Hematopoietic multipotent progenitor cell (in vitro differentiated cells): ENCODE measurements around the gene PREB. TPM values are rescaled to one million over a fixed set of nuclear protein-coding genes. Genes with fewer than 3 reads are reported as not detected.

ENCODE experiments used
- DNase-seq, 3 donors: peaks; one replicate each; pipeline ENCODE4 v3.0.0-alpha.2; 2011 to 2015; ENCODE audit warnings: low read depth in 2 of 3, low spot score in 2 of 3
- total RNA-seq: library from RNA; depleted of rRNA; stranded (reverse); fragments of >200 nt; gene quantifications from one replicate; pipeline ENCODE4 v1.2.3, GENCODE V29; 2012

PREB gene
- total RNA-seq, 1 donor: 55.2 TPM

DNA sequence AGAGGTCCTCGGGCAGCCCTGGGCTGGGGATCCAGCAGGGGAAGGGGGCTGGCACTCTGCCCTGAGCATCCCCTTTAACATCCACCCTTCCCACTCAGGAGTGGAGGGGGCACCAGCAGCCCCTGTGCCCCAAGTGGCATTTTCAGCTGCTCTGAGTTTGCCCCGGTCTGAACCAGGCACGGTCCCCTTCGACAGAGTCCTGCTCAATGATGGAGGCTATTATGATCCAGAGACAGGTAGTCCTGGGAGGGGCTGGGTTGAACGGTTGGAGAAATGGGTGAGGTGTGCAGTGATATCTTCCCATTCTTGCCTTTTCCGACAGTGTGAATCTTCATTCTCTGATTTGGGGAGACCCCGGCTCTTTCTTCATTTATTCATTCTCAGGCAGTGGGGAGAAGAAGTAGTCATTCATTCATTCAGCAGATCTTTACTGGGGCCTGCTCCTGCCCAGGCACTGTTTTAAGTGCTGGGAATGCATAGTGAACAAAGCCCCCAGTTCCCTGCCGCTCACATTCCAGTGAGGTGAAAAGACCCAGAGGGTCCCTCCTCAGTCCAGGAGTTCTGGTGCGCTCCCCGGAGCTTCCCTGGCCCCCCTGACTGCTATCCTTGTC lies 49.3 kb downstream of the PREB start:
- no peak for DNase-seq

GRCh38 chr2:27084297-27085061 lies 50.0 kb downstream of the PREB start:
- DNase-seq: no peak

- no peak for DNase-seq
Observed at GRCh38 chr2:27083410-27084296, 50.8 kb downstream of the PREB start.

- DNase-seq: no peak
Observed at GRCh38 chr2:27082773-27083409, 51.5 kb downstream of the PREB start.

- no peak for DNase-seq
Observed at GRCh38 chr2:27081984-27082772, 52.3 kb downstream of the PREB start.

Other genes starting within 250 kb of the PREB start
- 3.0 TPM for gene MAPRE3, start 164.0 kb downstream of the PREB start, total RNA-seq
- 44.4 TPM for gene TMEM214, start 101.7 kb downstream of the PREB start, total RNA-seq
- gene AGBL5, start 83.0 kb downstream of the PREB start, total RNA-seq: 38.0 TPM
- 397 TPM for gene OST4, start 63.0 kb downstream of the PREB start, total RNA-seq
- 31.2 TPM for gene EMILIN1, start 56.0 kb downstream of the PREB start, total RNA-seq
- 4.0 TPM for gene KHK, start 47.9 kb downstream of the PREB start, total RNA-seq
- 9.2 TPM for gene CGREF1, start 15.5 kb downstream of the PREB start, total RNA-seq
- gene ABHD1, start 10.8 kb downstream of the PREB start, total RNA-seq: 1.9 TPM
- under 0.01 TPM for gene PRR30, start 4.8 kb upstream of the PREB start, total RNA-seq
- gene TCF23, start 14.4 kb upstream of the PREB start, total RNA-seq: not detected
- 131 TPM for gene ATRAID, start 77.4 kb upstream of the PREB start, total RNA-seq
- 60.1 TPM for gene SLC5A6, start 77.6 kb upstream of the PREB start, total RNA-seq
- gene CAD, start 82.7 kb upstream of the PREB start, total RNA-seq: 63.0 TPM
- under 0.01 TPM for gene SLC30A3, start 128.4 kb upstream of the PREB start, total RNA-seq
- not detected for gene DNAJC5G, start 140.8 kb upstream of the PREB start, total RNA-seq
- under 0.01 TPM for gene TRIM54, start 147.8 kb upstream of the PREB start, total RNA-seq
- 2.2 TPM for gene UCN, start 173.8 kb upstream of the PREB start, total RNA-seq
- gene MPV17, start 188.5 kb upstream of the PREB start, total RNA-seq: 85.4 TPM
- gene GTF3C2, start 222.1 kb upstream of the PREB start, total RNA-seq: 43.4 TPM
- 27.2 TPM for gene EIF2B4, start 235.7 kb upstream of the PREB start, total RNA-seq
- gene SNX17, start 236.0 kb upstream of the PREB start, total RNA-seq: 130 TPM
- 17.0 TPM for gene ZNF513, start 246.1 kb upstream of the PREB start, total RNA-seq